Upper lobe of left lung (tissue), 6 donors: ENCODE results near the gene SPTBN2. TPM values are rescaled to one million over a fixed set of nuclear protein-coding genes. Genes with fewer than 3 reads are reported as not detected.
A peak's percentile ranks its signal among the peaks of the same experiment; 100 is the strongest.
"Not testable (repeated sequence)": the region's sequence is repeated elsewhere in the genome, so short reads cannot be mapped to it uniquely, and the experiment has no call there.

Experiments
- ATAC-seq, 2 donors: fragments of 200-7000 bp; cut with Tn5 transposase; one replicate each; pipeline ENCODE4 v1.9.1; 2022; ENCODE audit warnings: mild to moderate bottlenecking in 2 of 2, moderate library complexity in 2 of 2; ENCODE audit not compliant: low FRiP score in 2 of 2
- DNase-seq, 2 donors: peaks; one replicate each; pipeline ENCODE4 v3.0.0-alpha.2; 2019 to 2020
- H3K27ac ChIP-seq, 4 donors: fragments of 200-600 bp; sonication (generic); one replicate each; pipeline ENCODE4 v1.5.1; 2016 to 2019
- H3K27me3 ChIP-seq, 4 donors: fragments of 200-600 bp; sonication (generic); one replicate each; pipeline ENCODE4 v1.5.1; 2017 to 2019
- H3K36me3 ChIP-seq, 4 donors: fragments of 200-600 bp; sonication (generic); one replicate each; pipeline ENCODE4 v1.5.1; 2016 to 2019
- H3K4me1 ChIP-seq, 4 donors: fragments of 200-600 bp; sonication (generic); one replicate each; pipeline ENCODE4 v1.5.1; 2018 to 2019
- H3K4me3 ChIP-seq, 4 donors: fragments of 200-600 bp; sonication (generic); one replicate each; pipeline ENCODE4 v1.5.1; 2017 to 2019; ENCODE audit warnings: mild to moderate bottlenecking in 2 of 4, moderate library complexity in 1 of 4
- H3K9me3 ChIP-seq, 4 donors: fragments of 200-600 bp; sonication (generic); one replicate each; pipeline ENCODE4 v1.5.1; 2018 to 2019
- CTCF ChIP-seq, 6 experiments: fragments of 450-650 bp in 4 of 6; fragments of 200-600 bp in 2 of 6; sonication (generic) in 2 of 6; IDR thresholded peaks; one replicate each; pipeline ENCODE4 v1.5.1; 2016 to 2019; ENCODE audit warnings: antibody characterized with exemption in 6 of 6
- EP300 ChIP-seq, 4 donors: sonication (generic); formaldehyde crosslinking; IDR thresholded peaks; one replicate each; pipeline ENCODE4 v1.5.1; 2017; ENCODE audit warnings: antibody characterized with exemption in 4 of 4, control low read depth in 2 of 4
- POLR2A ChIP-seq, 4 donors: fragments of 450-650 bp; IDR thresholded peaks; one replicate each; pipeline ENCODE4 v1.5.1; 2016 to 2017; ENCODE audit warnings: antibody characterized with exemption in 4 of 4, mild to moderate bottlenecking in 2 of 4
- POLR2AphosphoS5 ChIP-seq, 2 donors: sonication (generic); formaldehyde crosslinking; IDR thresholded peaks; one replicate each; pipeline ENCODE4 v1.5.1; 2017; ENCODE audit warnings: antibody characterized with exemption in 2 of 2
- WGBS, 2 donors: methylation state at CpG; one replicate each; pipeline ENCODE4 v1.1.5; 2017 to 2018; 5-methylcytosine and 5-hydroxymethylcytosine counted together
- total RNA-seq, 6 donors: library from RNA; depleted of rRNA in 4 of 6; stranded (reverse); fragments of >200 nt in 4 of 6; gene quantifications; one replicate each; pipeline versions ENCODE4 v1.1.0 to v1.2.1, GENCODE V29; 2016 to 2021
- donor health status: DM: no; HTN: no; CAD: no; lungs with moderate emphysema.
- donor health status: DM: no; HTN: yes; CAD: no; lungs with severe emphysema.

Gene SPTBN2
- total RNA-seq, 6 donors from 2014 or later: 9.3 to 45.1 (median 21.1) TPM

- H3K4me3 ChIP-seq: peak overlapping the region in 1 of 4 donors; percentile 85
- no peak for TF ChIP-seq EP300 (IDR thresholded peaks at IDR 0.05)
- ATAC-seq (no peak), DNase-seq (peak in 1 of 2 donors; percentile 47)
- no peaks in the 10 kb centered on the region for H3K27me3 ChIP-seq
- peaks cover 11 to 91% (median 65%) of the 10 kb centered on the region in 4 donors for H3K36me3 ChIP-seq
- WGBS, 2 donors: 78 to 94% methylated on average over 16 to 21 of the region's 24 CpGs
- peaks cover 70 to 86% (median 73%) of the 10 kb centered on the region in 4 donors for H3K4me1 ChIP-seq
- no peak overlapping the region for H3K27ac ChIP-seq
- H3K9me3 ChIP-seq: no peaks in the 10 kb centered on the region
These were observed 85.1 kb downstream of the SPTBN2 start for GRCh38 chr11:66643745-66644437.

GRCh38 chr11:66641834-66642233, 87.2 kb downstream of the SPTBN2 start:
- H3K27me3 ChIP-seq: no peaks in the 10 kb centered on the region
- H3K27ac ChIP-seq: no peak overlapping the region
- no peak for DNase-seq
- peak overlapping the region in 3 of 4 donors; percentile 18 to 85 (median 77) for H3K4me3 ChIP-seq
- TF ChIP-seq POLR2AphosphoS5 (IDR thresholded peaks at IDR 0.05) (no peak), EP300 (IDR thresholded peaks at IDR 0.05) (no peak), CTCF (IDR thresholded peaks at IDR 0.05) (no peak), POLR2A (IDR thresholded peaks at IDR 0.05) (no peak)
- peaks cover 11 to 71% (median 53%) of the 10 kb centered on the region in 4 donors for H3K36me3 ChIP-seq
- ATAC-seq: no peak
- H3K9me3 ChIP-seq: no peaks in the 10 kb centered on the region
- WGBS, 2 donors: 21 to 25% methylated on average over 3 of the region's 3 CpGs
- H3K4me1 ChIP-seq: peaks cover 79 to 91% (median 81%) of the 10 kb centered on the region in 4 donors

GRCh38 chr11:66639814-66640340, 89.1 kb downstream of the SPTBN2 start:
- H3K27me3 ChIP-seq, H3K9me3 ChIP-seq, ATAC-seq, DNase-seq: not testable (repeated sequence)
- Histone ChIP-seq H3K4me3 (peak overlapping the region in 3 of 4 donors; percentile 72 to 85 (median 77)), H3K4me1 (peaks cover 61 to 72% (median 65%) of the 10 kb centered on the region in 4 donors), H3K36me3 (peaks cover 8 to 51% (median 37%) of the 10 kb centered on the region in 4 donors), H3K27ac (peak overlapping the region in 1 of 4 donors; percentile 97)
- 52 to 62% methylated on average over 8 to 10 of the region's 10 CpGs for whole genome bisulfite sequencing, 2 donors

- peak overlapping the region; percentile 91 to 97 (median 92) for H3K27ac ChIP-seq
- 6% methylated on average over 27 of the region's 27 CpGs for WGBS, 2 donors
- H3K4me1 ChIP-seq: peaks cover 55 to 65% (median 59%) of the 10 kb centered on the region in 4 donors
- H3K36me3 ChIP-seq: peaks cover 8 to 51% (median 33%) of the 10 kb centered on the region in 4 donors
- TF ChIP-seq CTCF (IDR thresholded peaks at IDR 0.05): peak in 1 of 6 experiments; percentile 33
- TF ChIP-seq POLR2A (IDR thresholded peaks at IDR 0.05): no peak
- DNase-seq: no peak
- H3K4me3 ChIP-seq: peak overlapping the region; percentile 72 to 87 (median 81)
- no peaks in the 10 kb centered on the region for H3K27me3 ChIP-seq
- H3K9me3 ChIP-seq: no peaks in the 10 kb centered on the region
- peak in 1 of 2 donors; percentile 3 for ATAC-seq
These were observed 89.8 kb downstream of the SPTBN2 start for GRCh38 chr11:66639066-66639813.

GRCh38 chr11:66638177-66639065, 90.6 kb downstream of the SPTBN2 start, which contains the start of gene RBM4:
Gene RBM4, plus strand, starts transcription at chr11:66638703. Its CDS starts 1,009 bp downstream, at chr11:66639712.
- H3K4me1 ChIP-seq: peaks cover 47 to 57% (median 51%) of the 10 kb centered on the region in 4 donors
- no peaks in the 10 kb centered on the region for H3K9me3 ChIP-seq
- no peaks in the 10 kb centered on the region for H3K27me3 ChIP-seq
- H3K27ac ChIP-seq: peak within 1 kb of the TSS; percentile 91 to 97 (median 92)
- peak; percentile 93 to 98 for DNase-seq
- 0 to 1% methylated on average over 32 to 61 of the region's 63 CpGs for WGBS, 2 donors
- peak; percentile 89 to 95 for TF ChIP-seq POLR2AphosphoS5 (IDR thresholded peaks at IDR 0.05)
- TF ChIP-seq EP300 (IDR thresholded peaks at IDR 0.05): peak in 1 of 4 donors; percentile 43
- TF ChIP-seq POLR2A (IDR thresholded peaks at IDR 0.05): peak; percentile 35 to 91 (median 86)
- peak in 1 of 6 experiments; percentile 8 for TF ChIP-seq CTCF (IDR thresholded peaks at IDR 0.05)
- H3K4me3 ChIP-seq: peak within 1 kb of the TSS; percentile 72 to 87 (median 81)
- peak; percentile 99 for ATAC-seq
- H3K36me3 ChIP-seq: peaks cover under 1 to 48% (median 25%) of the 10 kb centered on the region in 4 donors
